Smooth muscle cell (in vitro differentiated cells): Measurements from ENCODE around the gene NTF3. TPM values are rescaled to one million over a fixed set of nuclear protein-coding genes. Genes with fewer than 3 reads are reported as not detected.

Experiments
- DNase-seq: peaks from one replicate; lab custom pipeline; 2025; ENCODE audit not compliant: unreplicated experiment; lab: John Stamatoyannopoulos, UW
- H2AFZ ChIP-seq: fragments of 200-600 bp; sonication (generic); 2 replicates; pipeline ENCODE4 v1.6.0; 2016; ENCODE audit warnings: antibody characterized with exemption, low read depth, mild to moderate bottlenecking
- H3F3A ChIP-seq: fragments of 200-600 bp; sonication (generic); 2 replicates; pipeline ENCODE4 v1.6.0; 2017; ENCODE audit warnings: antibody characterized with exemption, low read depth
- H3K27ac ChIP-seq: fragments of 200-600 bp; sonication (generic); 2 replicates; pipeline ENCODE4 v1.5.1; 2016; ENCODE audit warnings: low read depth, mild to moderate bottlenecking
- H3K27me3 ChIP-seq: fragments of 200-600 bp; sonication (generic); 2 replicates; pipeline ENCODE4 v1.6.1; 2016; ENCODE audit warnings: low read depth, mild to moderate bottlenecking
- H3K36me3 ChIP-seq: fragments of 200-600 bp; sonication (generic); 2 replicates; pipeline ENCODE4 v1.5.1; 2016; ENCODE audit warnings: low read depth
- H3K4me1 ChIP-seq: fragments of 200-600 bp; sonication (generic); 2 replicates; pipeline ENCODE4 v1.5.1; 2016; ENCODE audit warnings: low read depth
- H3K4me2 ChIP-seq: fragments of 200-600 bp; sonication (generic); 2 replicates; pipeline ENCODE4 v1.6.0; 2016; ENCODE audit warnings: mild to moderate bottlenecking
- H3K4me3 ChIP-seq: fragments of 200-600 bp; sonication (generic); 2 replicates; pipeline ENCODE4 v1.5.1; 2016; ENCODE audit warnings: mild to moderate bottlenecking
- H3K79me2 ChIP-seq: fragments of 200-600 bp; sonication (generic); 2 replicates; pipeline ENCODE4 v1.6.0; 2016; ENCODE audit warnings: low read depth, mild to moderate bottlenecking
- H3K9ac ChIP-seq: fragments of 200-600 bp; sonication (generic); 2 replicates; pipeline ENCODE4 v1.6.0; 2016; ENCODE audit warnings: low read depth
- H3K9me3 ChIP-seq: fragments of 200-600 bp; sonication (generic); replicated peaks from 2 replicates; pipeline ENCODE4 v1.5.1; 2016; ENCODE audit warnings: low read depth
- H4K20me1 ChIP-seq: fragments of 200-600 bp; sonication (generic); 2 replicates; pipeline ENCODE4 v1.6.0; 2016; ENCODE audit warnings: low read depth
- CTCF ChIP-seq: fragments of 200-600 bp; sonication (generic); IDR thresholded peaks from 2 replicates; pipeline ENCODE4 v1.5.1; 2017; ENCODE audit warnings: borderline replicate concordance, mild to moderate bottlenecking, antibody characterized with exemption; ENCODE audit not compliant: insufficient read depth, poor library complexity, severe bottlenecking
- WGBS: methylation state at CpG from one replicate; pipeline ENCODE4 v1.1.7; 2016; ENCODE audit warnings: low lambda C conversion rate; 5-methylcytosine and 5-hydroxymethylcytosine counted together
- polyA plus RNA-seq: library from polyadenylated mRNA; unstranded; fragments of >200 nt; fragmentation: Nextera tagmentation; extraction: Ambion mirVana; gene quantifications from 2 replicates; pipeline ENCODE4 v1.2.1, GENCODE V29; 2016
- total RNA-seq: library from RNA; depleted of rRNA; stranded (reverse); fragments of >200 nt; gene quantifications from 2 replicates; pipeline ENCODE4 v1.2.3, GENCODE V29; 2014

NTF3 gene
- total and polyA plus RNA-seq, 2 experiments from 2014 or later = 1.1 to 3.4 TPM

DNA sequence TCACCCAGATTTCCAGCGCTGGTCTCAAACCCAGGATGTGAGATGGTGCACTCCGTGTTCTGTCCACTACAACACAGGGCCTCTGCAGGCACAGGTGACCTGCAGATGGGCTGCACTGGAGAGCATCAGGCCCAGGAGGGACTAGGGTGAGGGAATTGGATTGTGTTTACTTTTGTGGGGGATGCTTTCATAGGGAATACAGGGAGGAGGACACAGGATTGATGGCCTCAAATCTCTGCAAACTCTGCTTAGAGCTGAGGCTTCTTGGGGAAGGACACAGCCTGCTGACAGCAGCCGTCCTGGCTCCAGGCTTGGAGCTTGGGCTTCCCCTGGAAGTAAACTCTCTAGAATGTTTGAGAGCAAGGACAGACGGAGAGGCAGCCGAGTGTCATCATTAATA is 57.1 kb downstream of the NTF3 start:
- peak overlapping the region; percentile 37 for H3K4me2 ChIP-seq
- H3K9ac ChIP-seq = no peak overlapping the region
- H3K4me3 ChIP-seq = no peak overlapping the region

GRCh38 chr12:5489760-5490406 is 58.0 kb downstream of the NTF3 start:
- Histone ChIP-seq H3K27ac (no peak overlapping the region), H2AFZ (no peak overlapping the region), H3K9me3 (no peaks in the 10 kb centered on the region), H3K4me2 (no peak overlapping the region), H3K4me1 (peaks cover 13% of the 10 kb centered on the region), H3F3A (no peaks in the 10 kb centered on the region), H4K20me1 (no peaks in the 10 kb centered on the region), H3K79me2 (no peaks in the 10 kb centered on the region), H3K27me3 (no peaks in the 10 kb centered on the region), H3K4me3 (no peak overlapping the region), H3K36me3 (no peaks in the 10 kb centered on the region), H3K9ac (no peak overlapping the region)
- WGBS = 95% methylated on average over 14 of the region's 14 CpGs
- DNase-seq = no peak
- TF ChIP-seq CTCF = no peak

More for the DNA sequence above, 57.1 kb downstream of the NTF3 start:
- no peak for DNase-seq
- peaks cover 13% of the 10 kb centered on the region for H3K4me1 ChIP-seq
- H3K9me3 ChIP-seq = no peaks in the 10 kb centered on the region
- no peaks in the 10 kb centered on the region for H3F3A ChIP-seq
- no peaks in the 10 kb centered on the region for H3K79me2 ChIP-seq
- H3K27me3 ChIP-seq = no peaks in the 10 kb centered on the region
- no peaks in the 10 kb centered on the region for H4K20me1 ChIP-seq
- no peak overlapping the region for H3K27ac ChIP-seq
- no peak overlapping the region for H2AFZ ChIP-seq
- no peaks in the 10 kb centered on the region for H3K36me3 ChIP-seq
- WGBS = 82% methylated on average over 5 of the region's 5 CpGs
- no peak for TF ChIP-seq CTCF

DNA sequence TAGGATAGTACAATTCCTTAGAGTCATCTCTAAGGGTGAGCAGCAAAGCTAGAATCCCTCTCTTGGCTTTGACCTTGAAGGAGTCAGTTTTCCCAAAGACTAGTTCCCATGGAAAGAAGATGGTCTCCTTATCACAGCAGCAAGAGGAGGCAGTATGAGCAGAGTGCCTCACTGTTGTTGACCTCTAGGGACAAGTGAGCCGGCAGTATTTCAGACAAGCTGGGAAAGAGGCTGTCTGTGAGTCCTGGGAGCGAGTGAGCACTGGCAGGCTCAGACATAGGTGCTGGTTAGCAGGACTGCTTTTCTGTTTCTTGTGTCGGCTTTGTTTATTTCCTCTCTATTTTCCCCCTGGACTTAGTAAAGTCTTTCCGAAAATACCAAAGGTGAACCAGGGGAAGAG is 60.7 kb downstream of the NTF3 start:
- 70% methylated on average over 4 of the region's 4 CpGs for WGBS
- no peak for DNase-seq
- Histone ChIP-seq H3K36me3 (no peaks in the 10 kb centered on the region), H3K4me3 (no peak overlapping the region), H4K20me1 (no peaks in the 10 kb centered on the region), H3K4me1 (peaks cover 13% of the 10 kb centered on the region), H3K27ac (no peak overlapping the region), H3K9me3 (no peaks in the 10 kb centered on the region), H3K27me3 (no peaks in the 10 kb centered on the region), H3K4me2 (no peak overlapping the region), H3F3A (no peaks in the 10 kb centered on the region), H2AFZ (no peak overlapping the region), H3K79me2 (no peaks in the 10 kb centered on the region), H3K9ac (no peak overlapping the region)
- no peak for TF ChIP-seq CTCF

- Histone ChIP-seq H3K27ac (no peak overlapping the region), H3K27me3 (no peaks in the 10 kb centered on the region), H3K4me1 (peaks cover 10% of the 10 kb centered on the region), H3K9ac (no peak overlapping the region), H3K79me2 (no peaks in the 10 kb centered on the region), H3K36me3 (no peaks in the 10 kb centered on the region), H3K4me3 (no peak overlapping the region), H3K4me2 (no peak overlapping the region), H3F3A (no peaks in the 10 kb centered on the region), H3K9me3 (no peaks in the 10 kb centered on the region), H2AFZ (no peak overlapping the region), H4K20me1 (no peaks in the 10 kb centered on the region)
- DNase-seq = no peak
- TF ChIP-seq CTCF = no peak
- 87% methylated on average over 7 of the region's 7 CpGs for WGBS
Observed at GRCh38 chr12:5493018-5493417, 61.1 kb downstream of the NTF3 start.
